IPS-18c (cell line): ENCODE results near the gene RTEL1.

Experiments used
- H3K4me3 ChIP-seq: 2 replicates; pipeline ENCODE4 v1.7.0; 2013; ENCODE audit warnings: low read depth, mild to moderate bottlenecking, low read length, moderate library complexity; ENCODE audit not compliant: insufficient read depth
- H3K9me3 ChIP-seq: one replicate; pipeline ENCODE4 v1.6.1; 2013; ENCODE audit warnings: mild to moderate bottlenecking, low read length, moderate library complexity; ENCODE audit not compliant: control insufficient read depth, insufficient read depth

RTEL1 gene

GRCh38 chr20:63744574-63745423, 86.7 kb downstream of the RTEL1 start:
- H3K9me3 ChIP-seq, result no peaks in the 10 kb centered on the region
- H3K4me3 ChIP-seq, result no peak overlapping the region

GRCh38 chr20:63745424-63745805, 87.3 kb downstream of the RTEL1 start:
- H3K9me3 ChIP-seq, result no peaks in the 10 kb centered on the region

More at GRCh38 chr20:63745424-63745805, 87.3 kb downstream of the RTEL1 start:
- H3K4me3 ChIP-seq, result no peak overlapping the region
